ENCODE data around the gene PARN. TPM values are rescaled to one million over a fixed set of nuclear protein-coding genes. Genes with fewer than 3 reads are reported as not detected.

The PARN gene
- total and polyA plus RNA-seq, 9 of the 15 experiments (the other 6 are each of a cell fraction or from before 2014, with no cell fraction given), result 9.6 to 51.3 (median 40.4) TPM

DNA sequence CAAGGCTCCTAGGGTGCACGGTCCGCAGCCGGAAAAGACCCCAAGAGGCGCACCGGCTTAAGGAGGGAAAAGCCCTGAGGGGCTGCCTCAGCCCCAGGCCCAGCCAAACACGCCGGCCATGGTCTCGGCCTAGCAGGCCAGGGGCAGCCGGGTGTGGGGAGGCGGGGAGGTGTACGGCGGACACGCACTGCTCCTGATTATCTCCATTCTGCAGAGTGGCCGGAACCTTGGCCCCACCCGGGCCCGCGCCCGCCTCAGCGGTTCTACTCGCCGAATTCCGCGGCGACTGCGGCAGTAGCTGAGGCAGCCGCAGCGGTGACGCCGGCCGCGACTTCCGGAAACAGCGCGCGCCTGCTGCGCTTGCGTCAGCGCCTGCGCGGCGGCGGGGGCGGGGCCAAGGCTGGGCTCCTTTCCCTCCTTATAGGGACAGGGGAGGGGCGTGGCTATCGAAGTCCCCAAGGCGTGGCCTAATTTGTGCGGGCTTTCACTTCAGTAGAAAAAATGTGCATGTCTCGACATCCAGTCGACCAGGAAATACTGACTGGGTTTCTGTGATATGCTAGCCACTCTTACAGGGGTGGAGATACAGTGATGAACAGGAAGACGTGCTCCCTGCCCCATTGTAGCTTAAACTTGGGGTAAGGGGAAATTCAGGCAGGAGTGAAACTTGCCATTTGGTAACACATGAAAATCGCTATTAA, at the start of gene PARN (continued):
- TF ChIP-seq E2F8 (IDR thresholded peaks at IDR 0.05; ENCODE audit: low read depth, partially characterized antibody) (peak; percentile 12), ZNF232 (CRISPR knock-in tag; IDR thresholded peaks at IDR 0.05) (peak; percentile 66; the same call in 1 of the 2 replicates), TARDBP (IDR thresholded peaks at IDR 0.05) (no peak), MEIS2 (IDR thresholded peaks at IDR 0.05; ENCODE audit: partially characterized antibody) (peak; percentile 89), FOXA3 (CRISPR knock-in tag; conservative IDR thresholded peaks at IDR 0.05 in 1 of 2, IDR thresholded peaks at IDR 0.05 in 1 of 2) (peak in 1 of 2 experiments; percentile 65; a peak in 1 of 4 replicates), TCF3 (CRISPR knock-in tag; IDR thresholded peaks at IDR 0.05) (peak; percentile 64), PHF8 (IDR thresholded peaks at IDR 0.05; ENCODE audit: borderline replicate concordance, low read length) (peak; percentile 94; the same call in 1 of the 2 replicates), PHF20 (IDR thresholded peaks at IDR 0.05; ENCODE audit: partially characterized antibody) (peak; percentile 90), HOXB6 (CRISPR knock-in tag; IDR thresholded peaks at IDR 0.05; ENCODE audit: borderline replicate concordance) (no peak), CBFA2T2 (conservative IDR thresholded peaks at IDR 0.05) (0 out of 2 replicates have a peak, but pooled peaks have one; percentile 2), HLTF (IDR thresholded peaks at IDR 0.05) (0 out of 2 replicates have a peak, but pooled peaks have one; percentile 38), ZNF584 (CRISPR knock-in tag; IDR thresholded peaks at IDR 0.05; ENCODE audit: low read depth) (0 out of 2 replicates have a peak, but pooled peaks have one; percentile 22), ZKSCAN3 (CRISPR knock-in tag; IDR thresholded peaks at IDR 0.05) (no peak), NR2C2 (CRISPR knock-in tag; IDR thresholded peaks at IDR 0.05) (no peak), NR2C2 (tag; IDR thresholded peaks at IDR 0.05) (no peak; the same call in 1 of the 2 replicates), YY1 (IDR thresholded peaks at IDR 0.05; ENCODE audit: borderline replicate concordance in 1 of 3, control insufficient read depth in 1 of 3, extremely low read depth in 1 of 3, insufficient read depth in 3 of 3, insufficient read length in 1 of 3, insufficient replicate concordance in 2 of 3, low read depth in 1 of 3, low read length in 2 of 3) (peak in 2 of 3 experiments; percentile 30 to 50), KDM4B (IDR thresholded peaks at IDR 0.05; ENCODE audit: borderline replicate concordance in 2 of 2, low read depth in 1 of 2) (no peak), ZNF280B (CRISPR knock-in tag; IDR thresholded peaks at IDR 0.05) (no peak), GABPB1 (CRISPR knock-in tag; IDR thresholded peaks at IDR 0.05) (peak; percentile 92), CBX1 (IDR thresholded peaks at IDR 0.05; ENCODE audit: low read depth) (peak; percentile 82; the same call in 1 of the 2 replicates), PRPF4 (IDR thresholded peaks at IDR 0.05; ENCODE audit: insufficient read depth, low read depth, low read length, poor library complexity, severe bottlenecking) (peak; percentile 32), EP300 (IDR thresholded peaks at IDR 0.05; ENCODE audit: low read length) (peak; percentile 51), TBL1XR1 (IDR thresholded peaks at IDR 0.05; ENCODE audit: low read length in 2 of 2) (peak in 1 of 2 experiments; percentile 15; a peak in 1 of 4 replicates)

Data from K562 (cell line).